ENCODE measurements around the gene RASL12.
"Not testable (repeated sequence)": the region's sequence is repeated elsewhere in the genome, so short reads cannot be mapped to it uniquely, and the experiment has no call there.

The RASL12 gene

DNA sequence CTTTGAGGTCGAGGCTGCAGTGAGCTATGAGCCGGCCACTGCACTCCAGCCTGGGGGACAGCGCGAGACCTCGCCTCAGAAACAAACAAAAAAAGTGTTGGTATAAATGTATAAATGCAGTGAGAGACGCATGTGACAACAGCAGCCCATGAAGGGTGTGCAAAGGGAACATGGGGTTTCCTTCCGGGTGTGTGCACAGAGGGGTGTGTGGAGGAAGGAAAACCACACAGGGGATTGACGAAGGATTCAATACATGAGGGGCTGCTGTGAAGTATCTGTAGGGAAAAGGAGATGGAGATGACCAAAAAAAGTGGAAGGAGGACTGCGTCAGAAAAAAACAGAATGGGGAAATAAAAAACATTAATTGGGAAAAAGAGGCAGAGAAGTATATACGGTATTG is 39.5 kb downstream of the RASL12 start:
- DNase-seq (ENCODE audit: low read depth), result no peak

DNA sequence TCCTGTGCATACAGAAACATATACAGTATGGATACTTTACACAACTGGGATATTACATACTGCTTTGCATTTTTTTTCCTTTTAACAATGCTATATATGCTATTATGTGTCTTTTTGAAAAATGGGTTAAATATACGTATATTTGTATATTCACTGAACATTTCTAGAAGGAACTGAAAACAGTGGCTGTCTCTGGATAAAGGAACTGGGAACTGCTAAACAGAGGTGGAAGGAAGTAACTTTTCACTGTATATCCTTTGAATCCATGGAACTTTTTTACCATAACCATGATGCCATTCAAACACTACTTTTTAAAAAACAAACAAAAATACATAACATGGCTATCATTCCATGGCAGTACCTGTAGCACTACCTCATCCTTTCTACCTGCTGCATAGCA is 40.2 kb downstream of the RASL12 start:
- DNase-seq (ENCODE audit: low read depth), result no peak

DNA sequence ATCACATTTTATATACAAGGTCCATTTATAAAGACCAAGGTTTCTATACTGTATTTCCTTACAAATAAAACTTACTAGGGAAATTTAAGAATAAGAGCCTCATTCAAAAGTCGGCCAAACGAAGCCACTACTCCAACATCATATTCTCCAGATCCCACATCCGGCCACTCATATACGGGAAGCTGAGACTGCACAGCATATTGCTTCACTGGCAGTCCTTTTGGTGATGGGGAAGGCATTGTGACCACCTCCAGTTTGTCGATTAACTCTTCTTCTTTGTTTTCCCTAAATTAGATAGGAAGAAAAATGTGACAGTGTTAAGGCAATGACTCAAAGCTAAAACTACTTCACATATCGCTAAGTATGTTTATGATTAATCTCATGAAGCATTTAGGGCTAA is 41.0 kb downstream of the RASL12 start:
- no peak for DNase-seq (ENCODE audit: low read depth)

DNA sequence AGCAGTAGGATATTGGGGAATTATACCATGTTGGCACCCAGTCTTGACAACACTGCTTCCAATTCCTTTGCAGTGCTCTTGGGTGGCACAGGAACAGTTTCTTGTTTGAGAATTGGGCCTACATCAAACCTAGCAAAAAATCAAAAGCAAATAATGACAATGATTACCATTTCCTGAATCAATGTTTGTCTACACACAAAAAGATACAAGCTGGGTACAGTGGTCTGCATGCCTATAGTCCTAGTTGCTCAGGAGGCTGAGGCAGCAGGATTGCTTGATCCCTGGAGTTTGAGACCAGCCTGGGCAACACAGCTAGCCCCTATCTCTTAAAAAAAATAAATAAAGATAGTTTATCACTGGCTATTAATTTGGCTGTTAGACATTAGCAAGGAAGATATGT is 46.3 kb downstream of the RASL12 start:
- no peak for DNase-seq (ENCODE audit: low read depth)

DNA sequence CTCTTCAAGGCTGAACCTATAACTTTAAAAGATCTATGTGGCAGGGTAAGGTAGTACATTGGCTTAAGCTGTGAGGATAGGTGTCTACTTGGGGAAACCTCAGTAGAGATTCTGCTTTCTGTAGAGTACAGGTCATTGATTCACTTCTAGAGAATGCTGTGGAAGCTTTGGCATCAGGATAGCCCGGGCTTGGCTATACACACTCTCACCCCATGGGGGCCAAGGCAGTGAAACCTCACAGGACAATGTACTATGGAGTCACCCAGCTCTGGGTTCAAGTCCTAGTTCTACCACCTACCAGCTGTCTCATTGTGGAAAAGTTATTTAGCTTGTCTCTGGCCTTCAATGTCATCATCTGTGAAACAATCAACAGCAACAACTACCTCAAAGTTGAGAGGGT is 47.4 kb downstream of the RASL12 start:
- DNase-seq (ENCODE audit: low read depth), result no peak

DNA sequence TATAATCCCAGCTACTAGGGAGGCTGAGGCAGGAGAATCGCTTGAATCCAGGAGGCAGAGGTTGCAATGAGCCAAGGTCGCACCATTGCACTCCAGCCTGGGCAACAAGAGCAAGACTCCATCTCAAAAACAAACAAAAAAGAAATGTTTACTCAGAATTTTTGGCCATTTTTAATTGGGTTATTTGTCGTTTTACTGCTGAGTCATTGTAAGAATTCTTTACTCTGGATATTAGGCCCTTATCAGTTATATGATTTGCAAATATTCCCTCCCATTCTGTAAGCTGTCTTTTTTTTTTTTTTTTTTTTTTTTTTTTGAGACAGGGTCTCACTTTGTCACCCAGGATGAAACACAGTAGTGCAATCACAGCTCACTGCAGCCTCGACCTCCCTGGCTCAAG is 56.6 kb downstream of the RASL12 start:
- DNase-seq (ENCODE audit: low read depth), result not testable (repeated sequence)

DNA sequence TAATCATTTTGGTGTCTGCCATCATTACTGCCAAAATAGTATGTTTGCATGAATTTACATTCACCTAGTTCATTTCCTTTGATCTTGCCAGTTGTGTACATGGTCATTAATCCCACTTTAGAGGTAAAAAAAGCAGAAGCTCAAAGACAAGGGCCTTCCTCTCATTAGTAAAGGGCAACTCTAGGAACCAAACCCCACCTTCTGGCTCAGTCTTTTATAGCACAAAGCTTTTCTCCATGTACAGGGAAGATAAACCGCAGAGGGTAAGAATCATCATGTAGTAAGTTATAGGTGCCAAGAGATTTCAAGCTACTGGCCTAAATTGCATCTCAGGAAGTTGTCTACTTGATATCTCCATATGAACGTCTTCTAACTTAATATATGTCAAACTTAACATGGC is 58.8 kb downstream of the RASL12 start:
- no peak for DNase-seq (ENCODE audit: low read depth)

DNA sequence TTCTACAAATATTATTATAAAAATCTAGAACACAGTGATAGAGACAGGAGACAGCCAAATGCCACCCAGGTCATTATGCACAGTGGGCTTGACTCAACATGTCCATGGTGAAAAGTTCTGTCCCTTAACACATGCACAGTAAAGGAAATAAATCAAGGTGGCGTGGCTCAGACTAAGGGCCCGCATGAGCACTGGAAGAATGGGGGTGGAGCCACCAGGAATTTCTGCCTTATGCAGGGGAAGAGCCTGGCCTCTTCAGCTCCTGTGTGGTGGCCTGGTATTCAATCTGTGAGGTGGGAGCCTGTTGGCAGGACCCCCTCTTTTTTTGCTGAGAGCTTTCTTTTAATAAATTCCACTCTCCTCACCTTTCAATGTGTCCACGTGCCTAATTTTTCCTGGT is 60.9 kb downstream of the RASL12 start:
- no peak for DNase-seq (ENCODE audit: low read depth)

DNA sequence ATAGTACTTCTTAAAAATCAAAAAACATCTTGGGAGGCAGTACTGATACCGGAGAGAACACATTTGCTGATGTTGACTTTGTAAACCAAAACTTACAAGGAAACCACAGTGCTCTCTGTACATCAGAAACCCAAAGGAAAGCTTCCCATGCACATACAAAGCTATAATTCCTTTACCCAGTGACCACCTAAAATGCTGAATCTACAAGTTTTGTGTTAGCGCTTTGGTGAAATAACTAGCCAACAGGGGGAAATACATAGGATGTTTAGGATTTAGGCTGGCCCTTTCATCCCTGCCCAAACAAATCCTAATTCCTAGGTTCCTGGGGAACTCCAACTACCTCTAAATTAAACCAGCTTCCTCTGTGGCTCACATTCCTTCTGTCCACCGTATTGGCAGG is 62.8 kb downstream of the RASL12 start:
- no peak for DNase-seq (ENCODE audit: low read depth)

Measured in stimulated activated CD8-positive, alpha-beta memory T cell treated with anti-CD3 and anti-CD28 coated beads, Interleukin-15, amount 100 ng/mL, for 24 hours (primary cell).